GM19463 (cell line): ENCODE measurements around the gene CD7.
"Not testable (repeated sequence)": the region's sequence is repeated elsewhere in the genome, so short reads cannot be mapped to it uniquely, and the experiment has no call there.

Experiments used
- ATAC-seq: cut with Tn5 transposase; IDR thresholded peaks from one replicate; pipeline ENCODE4 v1.9.1; 2021; ENCODE audit warnings: mild to moderate bottlenecking, moderate library complexity; ENCODE audit not compliant: unreplicated experiment

Gene CD7

GRCh38 chr17:82347994-82348393 is 30.6 kb upstream of the CD7 start:
- ATAC-seq: not testable (repeated sequence)

GRCh38 chr17:82346342-82347300 is 29.2 kb upstream of the CD7 start:
- ATAC-seq: no peak

GRCh38 chr17:82345151-82345976 is 28.0 kb upstream of the CD7 start:
- ATAC-seq: no peak

GRCh38 chr17:82344175-82344907 is 26.9 kb upstream of the CD7 start:
- no peak for ATAC-seq

- ATAC-seq: no peak
Measured at GRCh38 chr17:82343560-82343959, 26.2 kb upstream of the CD7 start.

GRCh38 chr17:82342361-82343079 is 25.1 kb upstream of the CD7 start:
- ATAC-seq: no peak

- no peak for ATAC-seq
Measured at GRCh38 chr17:82339634-82340580, 22.5 kb upstream of the CD7 start.

GRCh38 chr17:82338858-82339633 is 21.6 kb upstream of the CD7 start:
- no peak for ATAC-seq

- no peak for ATAC-seq
Measured at GRCh38 chr17:82334622-82335394, 17.4 kb upstream of the CD7 start.

GRCh38 chr17:82334204-82334621 is 16.8 kb upstream of the CD7 start:
- ATAC-seq: no peak

- no peak for ATAC-seq
Measured at GRCh38 chr17:82333279-82334171, 16.1 kb upstream of the CD7 start, which contains the start of gene SECTM1. Gene SECTM1 (minus strand): TSS chr17:82333766. CDS start chr17:82327240, 6,526 bp downstream.

- ATAC-seq: no peak
Measured at GRCh38 chr17:82332669-82333278, 15.4 kb upstream of the CD7 start.

GRCh38 chr17:82331345-82331939 is 14.0 kb upstream of the CD7 start:
- no peak for ATAC-seq

- no peak for ATAC-seq
Measured at GRCh38 chr17:82330322-82331239, 13.2 kb upstream of the CD7 start.
